HUES6 (cell line): ENCODE data around the gene HMGB3.
A peak's percentile ranks its signal among the peaks of the same experiment; 100 is the strongest.
"Not testable (repeated sequence)": the region's sequence is repeated elsewhere in the genome, so short reads cannot be mapped to it uniquely, and the experiment has no call there.

Experiments
- H3K27ac ChIP-seq: 2 replicates; pipeline ENCODE4 v1.7.0; 2013; ENCODE audit warnings: low read depth, mild to moderate bottlenecking, low read length, inconsistent platforms
- H3K27me3 ChIP-seq: 2 replicates; pipeline ENCODE4 v1.6.1; 2013; ENCODE audit warnings: low read length; ENCODE audit not compliant: control insufficient read depth, insufficient read depth
- H3K36me3 ChIP-seq: 2 replicates; pipeline ENCODE4 v1.6.1; 2013; ENCODE audit warnings: low read length; ENCODE audit not compliant: control insufficient read depth, insufficient read depth
- H3K4me1 ChIP-seq: 2 replicates; pipeline ENCODE4 v1.6.1; 2013; ENCODE audit warnings: low read length; ENCODE audit not compliant: control insufficient read depth, insufficient read depth
- H3K4me3 ChIP-seq: 2 replicates; pipeline ENCODE4 v1.5.1; 2013; ENCODE audit warnings: low read depth, low read length
- H3K9ac ChIP-seq: one replicate; pipeline ENCODE4 v1.6.1; 2013; ENCODE audit warnings: mild to moderate bottlenecking, low read length
- H3K9me3 ChIP-seq: 2 replicates; pipeline ENCODE4 v1.6.1; 2013; ENCODE audit warnings: low read depth, low read length; ENCODE audit not compliant: control insufficient read depth, insufficient read depth

Gene HMGB3

GRCh38 chrX:150980186-150980585 lies 2.9 kb upstream of the HMGB3 start:
- Histone ChIP-seq H3K4me1 (peaks cover 14% of the 10 kb centered on the region), H3K27ac (no peak overlapping the region), H3K27me3 (peaks cover 11% of the 10 kb centered on the region), H3K9ac (no peak overlapping the region), H3K4me3 (no peak overlapping the region), H3K36me3 (peaks cover 6% of the 10 kb centered on the region), H3K9me3 (no peaks in the 10 kb centered on the region)

GRCh38 chrX:150980711-150981110 lies 2.4 kb upstream of the HMGB3 start:
- H3K36me3 ChIP-seq: peaks cover 11% of the 10 kb centered on the region
- peaks cover 15% of the 10 kb centered on the region for H3K4me1 ChIP-seq
- H3K4me3 ChIP-seq: no peak overlapping the region
- no peaks in the 10 kb centered on the region for H3K9me3 ChIP-seq
- no peak overlapping the region for H3K9ac ChIP-seq
- no peak overlapping the region for H3K27ac ChIP-seq
- peaks cover 11% of the 10 kb centered on the region for H3K27me3 ChIP-seq

GRCh38 chrX:150982235-150982787 lies 824 bp upstream of the HMGB3 start:
- peak overlapping the region; percentile 93 for H3K9ac ChIP-seq
- peak overlapping the region; percentile 87; the same call in 1 of the 2 replicates for H3K27ac ChIP-seq
- peak overlapping the region; percentile 80 for H3K4me3 ChIP-seq

GRCh38 chrX:150983521-150984168 lies 510 bp downstream of the HMGB3 start:
- peak overlapping the region; percentile 80 for H3K4me3 ChIP-seq
- peak overlapping the region; percentile 99 for H3K27ac ChIP-seq
- H3K27me3 ChIP-seq: peaks cover 11% of the 10 kb centered on the region
- H3K9ac ChIP-seq: peak overlapping the region; percentile 93
- peaks cover 39% of the 10 kb centered on the region for H3K36me3 ChIP-seq
- peaks cover 13% of the 10 kb centered on the region for H3K4me1 ChIP-seq
- no peaks in the 10 kb centered on the region for H3K9me3 ChIP-seq

More at GRCh38 chrX:150982235-150982787, 824 bp upstream of the HMGB3 start:
- peaks cover 13% of the 10 kb centered on the region for H3K4me1 ChIP-seq
- H3K27me3 ChIP-seq: peaks cover 11% of the 10 kb centered on the region
- no peaks in the 10 kb centered on the region for H3K9me3 ChIP-seq
- peaks cover 27% of the 10 kb centered on the region for H3K36me3 ChIP-seq

- peak overlapping the region; percentile 83; the same call in 1 of the 2 replicates for H3K27ac ChIP-seq
- H3K4me3 ChIP-seq: peak overlapping the region; percentile 78
These were observed 1.2 kb downstream of the HMGB3 start for GRCh38 chrX:150984169-150984824.

GRCh38 chrX:150987687-150988086 lies 4.6 kb downstream of the HMGB3 start:
- H3K9ac ChIP-seq, H3K27me3 ChIP-seq, H3K27ac ChIP-seq, H3K9me3 ChIP-seq, H3K4me3 ChIP-seq, H3K4me1 ChIP-seq: not testable (repeated sequence)
- peaks cover 47% of the 10 kb centered on the region for H3K36me3 ChIP-seq

More at GRCh38 chrX:150984169-150984824, 1.2 kb downstream of the HMGB3 start:
- peaks cover 44% of the 10 kb centered on the region for H3K36me3 ChIP-seq
- peaks cover 13% of the 10 kb centered on the region for H3K4me1 ChIP-seq
- peak overlapping the region; percentile 75 for H3K9ac ChIP-seq
- H3K27me3 ChIP-seq: peaks cover 11% of the 10 kb centered on the region
- no peaks in the 10 kb centered on the region for H3K9me3 ChIP-seq

GRCh38 chrX:150989420-150989819 lies 6.3 kb downstream of the HMGB3 start:
- H3K27me3 ChIP-seq: no peaks in the 10 kb centered on the region
- H3K9me3 ChIP-seq: no peaks in the 10 kb centered on the region
- H3K27ac ChIP-seq: no peak overlapping the region
- H3K36me3 ChIP-seq: peaks cover 47% of the 10 kb centered on the region
- H3K4me1 ChIP-seq: peaks cover 5% of the 10 kb centered on the region
- no peak overlapping the region for H3K4me3 ChIP-seq
- H3K9ac ChIP-seq: no peak overlapping the region

- H3K27ac ChIP-seq: no peak overlapping the region
- no peaks in the 10 kb centered on the region; the same call in 1 of the 2 replicates for H3K4me1 ChIP-seq
- H3K9me3 ChIP-seq: no peaks in the 10 kb centered on the region
- no peaks in the 10 kb centered on the region for H3K27me3 ChIP-seq
- H3K4me3 ChIP-seq: no peak overlapping the region
- peaks cover 34% of the 10 kb centered on the region for H3K36me3 ChIP-seq
- H3K9ac ChIP-seq: no peak overlapping the region
These were observed 7.8 kb downstream of the HMGB3 start for GRCh38 chrX:150990910-150991309.

- H3K4me3 ChIP-seq: no peak overlapping the region
- no peaks in the 10 kb centered on the region for H3K4me1 ChIP-seq
- no peak overlapping the region for H3K9ac ChIP-seq
- H3K27me3 ChIP-seq: no peaks in the 10 kb centered on the region
- H3K27ac ChIP-seq: no peak overlapping the region
- no peaks in the 10 kb centered on the region for H3K36me3 ChIP-seq
- no peaks in the 10 kb centered on the region for H3K9me3 ChIP-seq
These were observed 17.8 kb downstream of the HMGB3 start for GRCh38 chrX:151000861-151001331.

GRCh38 chrX:151004085-151004484 lies 20.9 kb downstream of the HMGB3 start:
- Histone ChIP-seq H3K36me3 (no peaks in the 10 kb centered on the region), H3K27ac (no peak overlapping the region), H3K27me3 (no peaks in the 10 kb centered on the region), H3K4me1 (no peaks in the 10 kb centered on the region), H3K9me3 (no peaks in the 10 kb centered on the region), H3K9ac (no peak overlapping the region), H3K4me3 (no peak overlapping the region)
